Measurements from ENCODE around the gene GUK1.

GUK1 gene

DNA sequence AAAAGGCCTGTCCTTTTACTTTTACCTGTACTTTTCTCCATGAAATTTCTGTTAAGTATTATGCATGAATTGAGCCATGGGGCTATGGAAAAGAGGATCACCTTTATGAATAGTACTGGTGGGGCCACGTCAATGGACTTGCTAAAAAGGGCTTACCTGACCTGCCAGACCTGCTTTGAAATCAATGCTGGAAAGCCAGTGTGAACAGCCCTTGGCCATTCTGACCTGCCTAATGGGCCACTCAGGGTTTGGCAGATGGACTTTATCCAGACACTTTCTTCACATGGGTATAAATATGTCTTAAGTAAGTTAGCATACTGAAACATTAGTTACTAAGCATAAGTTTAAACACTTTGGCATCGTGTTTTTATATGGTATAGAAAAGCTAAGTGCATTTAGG, 8.3 kb upstream of the GUK1 start:
- DNase-seq = no peak

DNA sequence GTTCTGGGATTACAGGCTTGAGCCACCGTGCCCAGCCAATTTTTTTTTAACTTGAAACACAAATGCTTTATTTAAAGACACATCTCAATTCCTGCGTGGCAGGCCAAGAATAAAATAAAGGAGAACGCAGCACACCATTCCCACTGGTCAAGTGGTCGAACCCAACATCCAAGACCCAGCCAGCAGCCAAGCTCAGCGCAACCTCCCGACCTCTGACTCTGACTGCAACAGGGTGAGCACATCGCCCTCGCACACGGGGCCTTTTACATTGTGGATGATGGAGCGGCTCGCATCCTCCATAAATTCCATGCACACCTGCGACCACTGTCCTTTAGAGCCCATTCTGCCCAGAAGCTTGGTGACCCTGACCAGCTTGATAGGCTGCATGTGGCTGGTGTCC, 5.5 kb upstream of the GUK1 start:
- DNase-seq = no peak

GRCh38 chr1:228136901-228137300, 3.2 kb upstream of the GUK1 start:
- DNase-seq = no peak

GRCh38 chr1:228139406-228139930, 611 bp upstream of the GUK1 start:
- DNase-seq = no peak

DNA sequence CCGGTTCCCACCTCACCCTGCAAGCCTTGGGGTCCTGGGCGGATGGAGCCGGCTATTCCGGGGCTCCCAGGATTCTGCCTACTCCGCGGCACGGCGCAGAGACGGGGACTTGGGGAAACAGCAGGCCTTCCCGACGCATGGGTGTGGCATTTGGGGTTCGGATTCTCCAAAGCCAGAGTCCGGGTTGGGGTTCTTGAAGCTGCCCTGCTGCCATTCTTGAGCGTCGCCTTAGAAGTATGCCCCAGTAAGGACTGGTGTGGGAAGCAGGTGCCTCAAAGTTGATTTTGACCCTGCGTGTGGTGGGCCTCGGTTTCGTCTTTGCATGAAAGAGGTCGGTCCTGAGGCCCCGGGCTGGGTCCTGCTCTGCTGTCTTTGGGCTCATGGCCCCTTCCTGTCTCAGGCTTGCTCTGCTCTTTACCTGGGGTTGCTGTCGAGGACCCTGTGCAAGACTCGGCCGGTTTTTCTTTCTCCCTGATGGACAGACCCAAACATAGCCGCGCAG, 696 bp downstream of the GUK1 start:
- DNase-seq = no peak

- peak; percentile 31 for DNase-seq
These were observed 1.4 kb downstream of the GUK1 start for GRCh38 chr1:228141226-228142044.

DNA sequence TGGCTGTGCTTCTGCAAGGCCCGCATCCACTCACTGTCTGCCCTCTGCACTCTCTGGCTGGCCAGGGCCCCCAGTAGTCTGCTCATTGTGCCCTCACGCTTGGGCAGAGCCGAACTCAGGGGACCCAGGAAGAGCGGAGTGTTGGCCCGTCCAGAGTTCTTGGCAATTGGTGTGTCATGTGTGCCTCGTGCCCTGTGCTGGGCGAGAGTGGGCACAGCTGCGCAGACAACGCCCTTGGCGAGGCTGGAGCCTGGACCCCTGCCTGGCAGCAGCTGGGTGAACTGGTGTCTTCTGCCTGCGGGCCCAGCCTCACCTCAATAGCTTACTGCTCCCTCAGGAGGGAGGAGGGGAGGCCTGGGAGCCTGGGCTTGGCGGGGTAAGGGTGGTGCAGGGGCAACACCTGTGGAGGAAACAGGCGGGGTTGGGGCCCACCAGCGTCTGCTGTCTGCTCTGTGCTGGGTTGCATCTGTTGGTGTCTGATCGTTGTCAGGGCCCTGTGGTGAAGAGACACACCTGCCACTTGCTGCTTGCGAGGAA, 2.1 kb downstream of the GUK1 start:
- DNase-seq = no peak

DNA sequence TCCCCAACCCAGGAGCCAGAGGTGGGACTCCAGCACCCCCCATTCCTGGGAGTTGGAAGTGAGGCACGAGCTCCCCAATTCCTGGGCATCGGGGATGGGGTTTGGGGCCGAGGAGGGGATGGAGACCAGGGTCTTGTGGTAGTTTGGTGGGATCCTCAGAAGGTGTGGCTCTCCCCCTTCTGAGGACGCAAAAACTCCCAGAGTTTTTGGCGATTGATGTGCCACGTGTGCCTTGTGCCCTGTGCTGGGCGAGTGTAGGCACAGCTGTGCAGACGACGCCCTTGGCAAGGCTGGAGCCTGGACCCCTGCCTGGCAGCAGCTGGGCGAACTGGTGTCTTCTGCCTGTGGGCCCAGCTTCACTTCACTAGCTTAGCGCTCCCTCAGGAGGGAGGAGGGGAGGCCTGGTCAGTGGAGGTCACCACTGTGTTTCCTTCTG, 2.6 kb downstream of the GUK1 start:
- no peak for DNase-seq

GRCh38 chr1:228143480-228144192, 3.6 kb downstream of the GUK1 start:
- DNase-seq = no peak

DNA sequence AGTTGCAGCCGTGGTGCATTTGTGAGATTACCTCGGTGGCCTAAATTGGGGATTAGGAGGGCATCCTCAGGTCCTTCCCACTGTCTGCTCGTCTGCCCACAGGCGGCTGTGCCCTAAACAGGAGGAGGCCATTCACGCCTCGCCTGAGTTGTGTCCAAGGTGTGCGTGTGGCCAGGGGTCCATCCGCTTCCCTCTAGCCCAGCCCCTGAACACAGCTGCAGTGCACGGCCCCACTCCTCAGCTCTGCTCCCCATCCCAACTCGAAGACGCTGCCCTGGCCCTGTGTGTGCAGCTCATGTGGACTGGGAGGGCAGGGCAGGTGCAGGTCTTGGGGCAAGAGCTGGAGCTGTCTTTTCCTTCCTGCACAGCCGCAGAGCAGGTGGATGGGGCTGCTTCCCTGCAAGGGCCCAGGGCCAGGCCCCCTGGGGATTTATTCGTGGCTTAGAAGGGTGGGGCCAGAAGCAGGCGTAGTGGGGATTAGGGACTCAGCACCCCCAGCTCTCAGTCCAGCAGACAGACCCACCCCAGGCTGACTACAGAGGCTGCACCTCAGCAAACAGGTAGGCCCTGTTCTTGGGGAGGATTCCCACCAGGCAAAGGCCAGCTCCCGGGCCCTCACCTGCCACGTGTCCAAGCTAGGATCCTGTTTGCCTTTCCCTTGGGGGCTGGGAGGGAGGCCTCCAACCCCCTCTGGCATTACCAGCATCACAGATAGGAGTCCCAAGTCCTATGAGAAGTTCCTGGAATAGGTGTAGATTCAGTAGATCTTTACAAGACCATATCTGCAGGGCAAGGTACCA, 4.3 kb downstream of the GUK1 start:
- DNase-seq = no peak

- no peak for DNase-seq
These were observed 4.9 kb downstream of the GUK1 start for GRCh38 chr1:228144993-228145343.

DNA sequence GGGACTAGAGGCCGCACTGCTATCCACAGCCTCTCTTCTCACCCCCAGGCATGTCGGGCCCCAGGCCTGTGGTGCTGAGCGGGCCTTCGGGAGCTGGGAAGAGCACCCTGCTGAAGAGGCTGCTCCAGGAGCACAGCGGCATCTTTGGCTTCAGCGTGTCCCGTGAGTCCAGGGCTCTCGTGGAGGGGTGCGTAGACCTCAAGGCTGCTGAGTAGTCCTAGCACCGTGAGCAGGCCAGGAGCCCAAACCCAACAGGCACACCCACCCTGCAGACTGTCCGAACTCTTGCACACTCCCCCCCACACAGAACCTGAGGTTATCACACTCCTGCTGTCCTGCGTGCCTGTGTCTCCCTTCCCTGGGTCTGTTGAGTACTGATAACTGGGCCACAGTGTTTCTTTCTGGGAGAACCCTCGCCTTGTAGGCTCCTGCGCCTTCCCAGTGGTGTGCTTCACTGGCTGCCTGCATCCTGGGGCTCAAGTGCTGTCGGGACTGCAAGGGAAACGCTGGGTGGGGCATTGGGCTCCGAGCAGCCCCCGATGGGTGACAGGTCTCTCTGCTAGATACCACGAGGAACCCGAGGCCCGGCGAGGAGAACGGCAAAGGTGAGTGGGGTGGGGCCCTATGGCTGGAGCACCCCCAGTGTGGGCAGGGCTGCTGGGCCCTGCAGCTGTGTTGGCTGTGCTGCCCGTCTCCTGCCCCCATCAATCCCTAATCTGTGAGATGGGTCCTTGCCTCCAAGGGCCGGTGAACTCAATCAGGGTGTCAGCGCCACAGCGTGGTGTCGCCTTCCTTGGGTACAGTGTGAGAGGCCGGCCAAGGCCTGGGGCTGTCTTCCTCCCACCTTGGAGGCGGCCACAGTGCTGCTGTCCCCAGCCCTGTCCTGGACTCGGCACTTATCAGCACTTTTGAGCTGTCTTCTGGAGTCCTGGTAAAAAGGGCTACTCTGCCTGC, 5.7 kb downstream of the GUK1 start:
- DNase-seq = no peak

DNA sequence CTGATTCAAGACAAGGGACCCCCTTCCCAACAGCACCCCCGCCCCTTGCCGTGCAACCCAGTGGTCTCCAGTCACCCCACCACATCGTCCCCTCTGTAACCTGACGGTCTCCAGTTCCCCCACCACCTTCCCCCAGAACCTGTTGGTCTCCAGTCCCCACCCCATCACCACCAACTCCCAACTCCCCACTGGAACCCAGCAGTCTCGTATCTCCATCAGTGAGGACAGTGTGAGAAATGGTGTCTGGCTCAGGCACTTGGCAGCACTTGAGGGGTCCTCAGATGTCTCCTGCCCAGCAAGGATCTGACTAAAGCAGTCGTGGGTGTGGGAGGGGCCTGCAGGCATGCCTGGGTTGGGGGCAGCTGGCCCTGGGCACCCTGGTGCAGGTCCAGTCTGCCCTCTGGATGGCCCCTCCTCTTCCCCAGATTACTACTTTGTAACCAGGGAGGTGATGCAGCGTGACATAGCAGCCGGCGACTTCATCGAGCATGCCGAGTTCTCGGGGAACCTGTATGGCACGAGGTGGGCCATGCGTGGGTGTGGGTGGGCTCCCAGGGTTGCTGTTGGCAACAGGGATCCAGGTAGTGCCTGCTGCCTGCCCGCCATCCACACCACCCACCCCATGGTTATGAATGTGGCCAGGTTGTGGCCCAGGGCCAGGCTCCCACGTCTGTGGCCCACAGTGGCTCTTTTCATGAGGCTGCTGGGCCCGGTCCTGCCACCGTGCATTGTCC, 6.5 kb downstream of the GUK1 start:
- no peak for DNase-seq

- no peak for DNase-seq
These were observed 7.1 kb downstream of the GUK1 start for GRCh38 chr1:228147151-228147693.

- no peak for DNase-seq
These were observed 7.7 kb downstream of the GUK1 start for GRCh38 chr1:228147768-228148167.

GRCh38 chr1:228148196-228148861, 8.2 kb downstream of the GUK1 start:
- DNase-seq = no peak

DNA sequence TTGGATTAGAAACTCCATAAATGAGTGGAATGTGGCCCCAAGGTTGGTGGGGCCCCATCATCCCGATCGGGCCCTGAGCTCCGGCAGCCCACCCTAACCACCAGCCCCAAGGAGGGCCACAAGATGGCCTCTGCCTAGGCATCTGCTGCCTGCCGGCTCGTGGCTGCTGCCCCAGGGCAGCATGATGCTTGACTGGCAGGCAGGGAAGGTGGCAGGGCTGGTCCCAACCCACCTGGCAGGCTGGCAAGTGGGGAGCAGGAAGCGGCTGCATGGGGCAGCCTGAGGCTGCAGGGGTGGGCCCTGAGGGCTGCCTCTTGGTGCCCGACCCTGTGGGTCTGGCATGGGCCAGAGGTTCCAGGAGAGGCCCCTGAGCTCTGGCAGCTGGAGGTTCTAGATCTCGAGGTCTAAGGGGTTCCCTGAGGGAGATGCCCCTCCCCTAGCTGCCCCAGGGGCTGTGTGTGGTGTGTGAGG, 8.9 kb downstream of the GUK1 start:
- DNase-seq = no peak

- no peak for DNase-seq
These were observed 9.5 kb downstream of the GUK1 start, which contains the start of gene GJC2 for GRCh38 chr1:228149406-228150119. Gene GJC2, plus strand, starts transcription at chr1:228149930. Its CDS starts 7,829 bp downstream, at chr1:228157759.

DNA sequence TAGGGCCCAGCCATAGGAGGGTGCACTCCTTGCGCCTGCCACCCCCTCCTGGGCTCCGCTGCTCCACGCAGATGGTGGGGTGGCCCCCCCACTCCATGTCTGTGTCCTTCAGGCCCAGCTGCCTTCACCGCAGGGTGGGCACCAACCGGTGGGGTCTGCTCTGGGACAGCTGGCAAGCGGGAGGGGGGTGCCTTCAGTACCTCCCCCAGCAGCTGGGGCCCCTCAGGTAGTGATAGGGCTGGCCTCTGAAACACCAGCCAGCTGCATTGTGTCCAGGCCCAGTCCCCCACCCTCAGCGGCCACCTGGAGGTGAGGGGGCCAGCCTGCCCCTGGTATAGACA, 10.0 kb downstream of the GUK1 start:
- no peak for DNase-seq

Data from fibroblast of skin of abdomen (primary cell).